H1 (cell line): ENCODE results near the gene INSIG1. TPM values are rescaled to one million over a fixed set of nuclear protein-coding genes. Genes with fewer than 3 reads are reported as not detected.

Experiments
- CTCF ChIA-PET: fragments of 300-600 bp; sonication (Branson Sonifier 250); formaldehyde crosslinking; loops from one replicate; lab custom pipeline; 2021; ENCODE audit not compliant: partially characterized antibody; lab: Charles Lee
- POLR2A ChIA-PET: fragments of 300-600 bp; sonication (Branson Sonifier 250); formaldehyde crosslinking; loops from one replicate; lab custom pipeline; 2021; ENCODE audit warnings: inconsistent platforms; ENCODE audit not compliant: partially characterized antibody; lab: Charles Lee
- DNase-seq, 2 experiments: peaks; one replicate each; pipeline versions ENCODE4 v3.0.0 to v3.0.0-alpha.2; 2010 to 2022; ENCODE audit warnings: low spot score in 2 of 2, low read depth in 1 of 2, mixed read lengths in 1 of 2
- FAIRE-seq: peaks from 2 replicates; lab custom pipeline; 2011; peaks lifted over from hg19 to GRCh38; lab: Jason Lieb, UNC
- H2AFZ ChIP-seq: 2 replicates; pipeline ENCODE4 v1.8.1; 2012; ENCODE audit warnings: low read length, inconsistent platforms
- H2AK5ac ChIP-seq: 2 replicates; pipeline ENCODE4 v1.6.1; 2013; ENCODE audit warnings: low read depth, low read length
- H2BK120ac ChIP-seq: replicated peaks from 2 replicates; pipeline ENCODE3; 2013; ENCODE audit warnings: low read depth, low read length, inconsistent platforms
- H2BK12ac ChIP-seq: 2 replicates; pipeline ENCODE4 v1.6.1; 2013; ENCODE audit warnings: low read depth, low read length
- H2BK15ac ChIP-seq: 2 replicates; pipeline ENCODE4 v1.6.1; 2013; ENCODE audit warnings: low read length
- H2BK20ac ChIP-seq: 2 replicates; pipeline ENCODE4 v1.6.1; 2013; ENCODE audit warnings: low read length
- H2BK5ac ChIP-seq: 2 replicates; pipeline ENCODE4 v1.6.1; 2013; ENCODE audit warnings: low read depth, low read length
- H3K14ac ChIP-seq: 2 replicates; pipeline ENCODE4 v1.6.1; 2013; ENCODE audit warnings: inconsistent platforms; ENCODE audit not compliant: insufficient read length
- H3K18ac ChIP-seq: 2 replicates; pipeline ENCODE4 v1.6.1; 2013; ENCODE audit warnings: low read length; ENCODE audit errors: extremely low read depth
- H3K23ac ChIP-seq: 2 replicates; pipeline ENCODE4 v1.6.1; 2013; ENCODE audit warnings: inconsistent platforms; ENCODE audit not compliant: insufficient read length
- H3K23me2 ChIP-seq: 2 replicates; pipeline ENCODE4 v1.6.1; 2013; ENCODE audit warnings: low read depth, low read length
- H3K27ac ChIP-seq: 2 replicates; pipeline ENCODE4 v1.6.1; 2011; ENCODE audit warnings: low read depth, low read length, inconsistent platforms
- H3K27me3 ChIP-seq, 4 experiments: replicated peaks in 1 of 4; 1 replicate in 1 of 4; 2 replicates in 3 of 4; pipeline versions ENCODE4 v1.6.1 to v1.8.1; 2011 to 2013; ENCODE audit warnings: low read length in 3 of 4, mild to moderate bottlenecking in 3 of 4, inconsistent platforms in 2 of 4, mixed read lengths in 2 of 4, moderate library complexity in 1 of 4; ENCODE audit not compliant: control insufficient read depth in 3 of 4, insufficient read depth in 3 of 4; ENCODE audit errors: extremely low read depth in 1 of 4
- H3K36me3 ChIP-seq, 4 experiments: 2 replicates each; pipeline versions ENCODE4 v1.6.1 to v1.8.1; 2011 to 2013; ENCODE audit warnings: mild to moderate bottlenecking in 4 of 4, low read length in 3 of 4, moderate library complexity in 2 of 4, control low read depth in 1 of 4, inconsistent platforms in 1 of 4; ENCODE audit not compliant: insufficient read depth in 4 of 4, control insufficient read depth in 2 of 4
- H3K4ac ChIP-seq: replicated peaks from 2 replicates; pipeline ENCODE3; 2013; ENCODE audit warnings: low read length, low read depth, mixed read lengths, inconsistent platforms; ENCODE audit not compliant: insufficient read length
- H3K4me1 ChIP-seq, 4 experiments: replicated peaks in 1 of 4; 1 replicate in 1 of 4; 2 replicates in 3 of 4; pipeline versions ENCODE4 v1.6.1 to v1.8.1; 2011 to 2013; ENCODE audit warnings: low read length in 3 of 4, inconsistent platforms in 2 of 4, mixed read lengths in 1 of 4; ENCODE audit not compliant: insufficient read depth in 4 of 4, control insufficient read depth in 3 of 4
- H3K4me2 ChIP-seq, 2 experiments: 2 replicates each; pipeline versions ENCODE4 v1.6.1 to v1.8.1; 2011 to 2013; ENCODE audit warnings: low read depth in 2 of 2, low read length in 2 of 2, control low read depth in 1 of 2, inconsistent platforms in 1 of 2, mild to moderate bottlenecking in 1 of 2; ENCODE audit not compliant: insufficient read depth in 1 of 2
- H3K4me3 ChIP-seq, 4 experiments: fragments of 200-600, 300-600 bp in 1 of 4; sonication (generic), shearing (Covaris generic), sonication (Bioruptor Twin) in 1 of 4; 2 replicates each; pipeline versions ENCODE4 v1.5.1 to v1.8.1; 2011 to 2016; ENCODE audit warnings: low read length in 4 of 4, low read depth in 3 of 4, control low read depth in 2 of 4, inconsistent platforms in 2 of 4, mild to moderate bottlenecking in 2 of 4, mixed read lengths in 1 of 4, moderate library complexity in 1 of 4; ENCODE audit not compliant: insufficient read depth in 2 of 4; ENCODE audit errors: extremely low read depth in 1 of 4
- H3K56ac ChIP-seq: replicated peaks from 2 replicates; pipeline ENCODE3; 2013; ENCODE audit warnings: low read depth, mild to moderate bottlenecking, mixed read lengths, low read length, inconsistent platforms; ENCODE audit not compliant: insufficient read length
- H3K79me1 ChIP-seq: 2 replicates; pipeline ENCODE4 v1.6.1; 2013; ENCODE audit warnings: low read depth, low read length, control low read depth
- H3K79me2 ChIP-seq, 2 experiments: 2 replicates each; pipeline versions ENCODE4 v1.6.1 to v1.8.1; 2012 to 2013; ENCODE audit warnings: low read length in 2 of 2, mild to moderate bottlenecking in 2 of 2, inconsistent platforms in 1 of 2; ENCODE audit not compliant: insufficient read depth in 2 of 2, control insufficient read depth in 1 of 2
- H3K9ac ChIP-seq, 4 experiments: replicated peaks in 1 of 4; 1 replicate in 1 of 4; 2 replicates in 3 of 4; pipeline versions ENCODE4 v1.6.1 to v1.8.1; 2011 to 2013; ENCODE audit warnings: low read depth in 3 of 4, low read length in 3 of 4, control low read depth in 2 of 4, mild to moderate bottlenecking in 2 of 4, moderate library complexity in 2 of 4, inconsistent platforms in 1 of 4; ENCODE audit errors: extremely low read depth in 1 of 4
- H3K9me3 ChIP-seq, 2 experiments: 2 replicates each; pipeline versions ENCODE4 v1.6.1 to v1.8.1; 2012 to 2013; ENCODE audit warnings: mild to moderate bottlenecking in 2 of 2, moderate library complexity in 2 of 2, control low read depth in 1 of 2, inconsistent platforms in 1 of 2, low read depth in 1 of 2, low read length in 1 of 2, mixed read lengths in 1 of 2; ENCODE audit not compliant: insufficient read depth in 2 of 2
- H4K20me1 ChIP-seq, 2 experiments: replicated peaks in 1 of 2; 2 replicates each; pipeline versions ENCODE3 to v1.8.1; 2011 to 2013; ENCODE audit warnings: inconsistent platforms in 2 of 2, low read length in 2 of 2, mild to moderate bottlenecking in 1 of 2; ENCODE audit not compliant: insufficient read depth in 2 of 2, control insufficient read depth in 1 of 2
- H4K5ac ChIP-seq: 2 replicates; pipeline ENCODE4 v1.6.1; 2013; ENCODE audit warnings: low read length, low read depth, mixed read lengths, inconsistent platforms; ENCODE audit not compliant: insufficient read length
- H4K8ac ChIP-seq: 2 replicates; pipeline ENCODE4 v1.8.0; 2013; ENCODE audit warnings: mild to moderate bottlenecking, moderate library complexity, low read length, inconsistent platforms; ENCODE audit not compliant: insufficient read depth; ENCODE audit errors: extremely low read depth
- H4K91ac ChIP-seq: replicated peaks from 2 replicates; pipeline ENCODE3; 2013; ENCODE audit warnings: low read length, mixed read lengths, inconsistent platforms; ENCODE audit not compliant: insufficient read length
- CTBP2 ChIP-seq: IDR thresholded peaks from 2 replicates; pipeline ENCODE4 v1.7.0; 2011; ENCODE audit warnings: borderline replicate concordance, mild to moderate bottlenecking, moderate library complexity, mixed read lengths, low read length; ENCODE audit not compliant: insufficient read depth, insufficient read length
- GTF2F1 ChIP-seq: IDR thresholded peaks from 2 replicates; pipeline ENCODE4 v1.6.1; 2012; ENCODE audit warnings: low read depth, low read length, improper control_type of control experiment, borderline replicate concordance
- RAD21 ChIP-seq, 2 experiments: IDR thresholded peaks in 1 of 2; conservative IDR thresholded peaks in 1 of 2; 2 replicates each; pipeline ENCODE4 v1.6.1; 2011; ENCODE audit warnings: low read depth in 2 of 2, low read length in 2 of 2, improper control_type of control experiment in 1 of 2, inconsistent platforms in 1 of 2, mild to moderate bottlenecking in 1 of 2, moderate library complexity in 1 of 2
- TEAD4 ChIP-seq: IDR thresholded peaks from 2 replicates; pipeline ENCODE4 v1.6.1; 2012; ENCODE audit warnings: low read depth, low read length, inconsistent platforms, mixed read lengths
- WGBS, 2 experiments: shearing (Covaris generic) in 1 of 2; methylation state at CpG; one replicate each; pipeline versions ENCODE4 v1.1.6 to v1.1.7; 2013 to 2015; ENCODE audit warnings: low lambda C conversion rate in 2 of 2, mixed read lengths in 2 of 2, inconsistent platforms in 1 of 2, low coverage in 1 of 2, missing lambda C conversion rate in 1 of 2; ENCODE audit not compliant: insufficient replicate concordance in 2 of 2, insufficient coverage in 1 of 2, insufficient read length in 1 of 2; ENCODE audit errors: extremely low coverage in 1 of 2, missing lambda C conversion rate in 1 of 2; 5-methylcytosine and 5-hydroxymethylcytosine counted together
- polyA plus RNA-seq, 7 experiments: library from polyadenylated mRNA; depleted of rRNA in 3 of 7; stranded (reverse) in 5 of 7; unstranded in 2 of 7; fragments of >200 nt in 5 of 7; fragments of 200-250 nt in 2 of 7; gene quantifications; 1 replicate in 5 of 7; 2 replicates in 1 of 7; 4 replicates in 1 of 7; pipeline versions ENCODE4 v1.2.1 to v1.2.3, GENCODE V29; 2011 to 2013; ENCODE audit warnings: missing spikeins in 2 of 7, mixed read lengths in 2 of 7
- total RNA-seq: library from RNA; stranded (reverse); fragmentation: NEBNext Ultra II Directional; extraction: Animal tissue kit (Norgen Biotek cat#: 25700); gene quantifications from 2 replicates; pipeline ENCODE4 v1.2.1, GENCODE V29; 2021
- TF ChIP-seq, protein P1 (sequence below), 3 experiments: IDR thresholded peaks; 1 replicate in 2 of 3; 2 replicates in 1 of 3; pipeline versions ENCODE4 v1.5.1 to v1.6.1; 2011; ENCODE audit warnings: low read length in 3 of 3, mild to moderate bottlenecking in 3 of 3, inconsistent platforms in 2 of 3, low read depth in 1 of 3, moderate library complexity in 1 of 3; ENCODE audit not compliant: insufficient read depth in 1 of 3; ENCODE audit errors: control extremely low read depth in 1 of 3

Gene INSIG1
- total and polyA plus RNA-seq, 2 of the 8 experiments (the other 6 are each of a cell fraction or from before 2014, with no cell fraction given): 40.0 to 58.4 TPM

DNA sequence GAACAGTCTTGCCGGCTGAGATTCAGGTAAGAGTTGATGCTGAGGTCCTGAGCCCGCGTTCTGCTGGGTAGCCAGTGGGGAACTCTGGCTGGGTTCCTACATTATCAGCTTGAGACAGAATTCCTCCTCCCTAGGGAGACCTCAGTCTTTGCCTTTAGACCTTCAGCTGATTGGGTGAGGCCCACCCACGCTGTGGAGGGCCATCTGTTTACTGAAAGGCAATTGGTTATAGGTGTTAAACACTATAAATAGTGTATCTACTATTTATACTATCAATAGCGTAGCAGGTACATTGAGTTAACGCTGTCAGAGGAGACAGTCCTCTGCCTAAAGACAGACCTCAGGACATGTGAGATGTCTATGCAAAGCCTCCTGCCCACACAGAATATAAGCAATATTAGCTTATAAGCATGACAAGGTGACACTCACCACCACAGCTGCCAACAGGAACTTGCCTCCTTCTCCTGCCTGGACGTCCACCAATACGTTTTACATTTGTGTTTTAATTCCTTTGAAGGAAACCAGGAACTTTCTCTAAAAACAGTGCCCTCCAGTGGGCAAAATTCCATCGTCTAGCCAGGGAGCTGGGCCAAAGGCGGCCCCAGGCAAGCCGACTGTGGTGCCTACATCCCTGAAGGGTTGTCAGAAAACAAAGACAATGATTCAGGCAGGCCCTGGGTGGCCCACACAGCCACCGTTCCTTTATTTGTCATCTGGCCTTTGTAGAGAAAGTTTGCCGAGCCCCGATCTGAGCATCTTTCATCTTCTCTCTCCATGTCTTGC lies 58.8 kb downstream of the INSIG1 start:
- Histone ChIP-seq H3K4me2 (no peak overlapping the region), H3K79me2 (no peaks in the 10 kb centered on the region), H2BK120ac (no peak overlapping the region), H4K5ac (no peak overlapping the region), H3K9ac (no peak overlapping the region), H2BK12ac (no peak overlapping the region), H2AFZ (no peak overlapping the region), H3K79me1 (no peaks in the 10 kb centered on the region), H4K20me1 (peaks cover 0 to 8% of the 10 kb centered on the region in 2 experiments), H2BK20ac (no peak overlapping the region), H3K14ac (no peak overlapping the region), H3K4me1 (no peaks in the 10 kb centered on the region; a peak in 1 of 7 replicates), H3K4me3 (no peak overlapping the region), H3K56ac (no peak overlapping the region), H3K23ac (no peak overlapping the region), H2BK15ac (no peak overlapping the region), H4K91ac (no peak overlapping the region), H3K27ac (no peak overlapping the region), H3K36me3 (no peaks in the 10 kb centered on the region), H3K27me3 (no peaks in the 10 kb centered on the region; a peak in 2 of 7 replicates), H3K4ac (no peak overlapping the region), H3K9me3 (peaks cover 3% of the 10 kb centered on the region in 2 experiments; a peak in 1 of 4 replicates), H4K8ac (no peak overlapping the region), H2AK5ac (no peak overlapping the region)
- FAIRE-seq (peak; percentile 73), DNase-seq (no peak)
- ChIA-PET CTCF (interaction anchor here (0.6 to 2.8 kb wide), 33 partner anchors 9 to 512 kb away, joined by 3 to 9 read pairs (median 4); no protein-coding TSS in a partner anchor), POLR2A (no interaction called here)
- whole genome bisulfite sequencing, 2 experiments: 49% methylated on average over 14 of the region's 14 CpGs; no CpG with 5 or more reads in 1 of the 2 experiments
- no peak for TF ChIP-seq GTF2F1
- peak; percentile 45 to 63 for TF ChIP-seq RAD21 (IDR thresholded peaks at IDR 0.05 in 1 of 2, conservative IDR thresholded peaks at IDR 0.05 in 1 of 2; ENCODE audit: low read depth in 2 of 2, low read length in 2 of 2)
- 0 out of 2 replicates have a peak, but pooled peaks have one; percentile 30 for TF ChIP-seq TEAD4
- no peak for TF ChIP-seq CTBP2
- TF ChIP-seq, protein P1, sequence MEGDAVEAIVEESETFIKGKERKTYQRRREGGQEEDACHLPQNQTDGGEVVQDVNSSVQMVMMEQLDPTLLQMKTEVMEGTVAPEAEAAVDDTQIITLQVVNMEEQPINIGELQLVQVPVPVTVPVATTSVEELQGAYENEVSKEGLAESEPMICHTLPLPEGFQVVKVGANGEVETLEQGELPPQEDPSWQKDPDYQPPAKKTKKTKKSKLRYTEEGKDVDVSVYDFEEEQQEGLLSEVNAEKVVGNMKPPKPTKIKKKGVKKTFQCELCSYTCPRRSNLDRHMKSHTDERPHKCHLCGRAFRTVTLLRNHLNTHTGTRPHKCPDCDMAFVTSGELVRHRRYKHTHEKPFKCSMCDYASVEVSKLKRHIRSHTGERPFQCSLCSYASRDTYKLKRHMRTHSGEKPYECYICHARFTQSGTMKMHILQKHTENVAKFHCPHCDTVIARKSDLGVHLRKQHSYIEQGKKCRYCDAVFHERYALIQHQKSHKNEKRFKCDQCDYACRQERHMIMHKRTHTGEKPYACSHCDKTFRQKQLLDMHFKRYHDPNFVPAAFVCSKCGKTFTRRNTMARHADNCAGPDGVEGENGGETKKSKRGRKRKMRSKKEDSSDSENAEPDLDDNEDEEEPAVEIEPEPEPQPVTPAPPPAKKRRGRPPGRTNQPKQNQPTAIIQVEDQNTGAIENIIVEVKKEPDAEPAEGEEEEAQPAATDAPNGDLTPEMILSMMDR (IDR thresholded peaks at IDR 0.05; ENCODE audit: control extremely low read depth in 1 of 3, insufficient read depth in 1 of 3, low read depth in 1 of 3, low read length in 3 of 3): peak; percentile 42 to 66 (median 61)
- TF ChIP-seq, all 59 proteins: peak for 3
- Histone ChIP-seq H3K18ac (no peak overlapping the region), H2BK5ac (no peak overlapping the region), H3K23me2 (no peaks in the 10 kb centered on the region)
